Esophagus squamous epithelium (tissue), 5 donors: ENCODE results near the gene NAB2. TPM values are rescaled to one million over a fixed set of nuclear protein-coding genes. Genes with fewer than 3 reads are reported as not detected.

ENCODE experiments used
- DNase-seq: peaks from one replicate; lab custom pipeline; 2025; lab: John Stamatoyannopoulos, UW
- H3K27ac ChIP-seq, 4 donors: fragments of 200-600 bp; sonication (generic); one replicate each; pipeline ENCODE4 v1.5.1; 2016 to 2019; ENCODE audit warnings: mild to moderate bottlenecking in 1 of 4
- H3K27me3 ChIP-seq, 4 donors: fragments of 200-600 bp; sonication (generic); 1 replicate in 3 of 4; 2 replicates in 1 of 4; pipeline versions ENCODE4 v1.5.1 to v1.6.0; 2017 to 2021; ENCODE audit warnings: antibody characterized with exemption in 1 of 4
- H3K36me3 ChIP-seq, 3 donors: fragments of 200-600 bp; sonication (generic); one replicate each; pipeline ENCODE4 v1.5.1; 2016 to 2019
- H3K4me1 ChIP-seq, 3 donors: fragments of 200-600 bp; sonication (generic); one replicate each; pipeline ENCODE4 v1.5.1; 2017 to 2019
- H3K4me3 ChIP-seq, 4 donors: fragments of 200-600 bp; sonication (generic); 1 replicate in 3 of 4; 2 replicates in 1 of 4; pipeline ENCODE4 v1.5.1; 2016 to 2019; ENCODE audit warnings: mild to moderate bottlenecking in 2 of 4, moderate library complexity in 1 of 4
- H3K9me3 ChIP-seq, 3 donors: fragments of 200-600 bp; sonication (generic); one replicate each; pipeline ENCODE4 v1.5.1; 2016 to 2019
- POLR2A ChIP-seq, 4 donors: fragments of 450-650 bp; IDR thresholded peaks; one replicate each; pipeline ENCODE4 v1.6.1; 2017; ENCODE audit warnings: antibody characterized with exemption in 4 of 4, mild to moderate bottlenecking in 4 of 4, moderate library complexity in 3 of 4
- WGBS, 2 donors: methylation state at CpG; one replicate each; pipeline ENCODE4 v1.1.5; 2018; 5-methylcytosine and 5-hydroxymethylcytosine counted together
- intact Hi-C: fragments of 100-400 bp; cut with DNase I; formaldehyde crosslinking; loops from one replicate; pipeline ENCODE4 v1.15.0; 2022
- total RNA-seq, 4 donors: library from RNA; depleted of rRNA; stranded (reverse); fragments of >200 nt; gene quantifications; one replicate each; pipeline ENCODE4 v1.1.0, GENCODE V29; 2016
- TF ChIP-seq, protein P1 (sequence below), 6 experiments: fragments of 450-650 bp in 4 of 6; fragments of 200-600 bp in 2 of 6; sonication (generic) in 2 of 6; IDR thresholded peaks; one replicate each; pipeline ENCODE4 v1.5.1; 2016 to 2019; ENCODE audit warnings: antibody characterized with exemption in 6 of 6, mild to moderate bottlenecking in 4 of 6, moderate library complexity in 4 of 6
- donor health status: DM: yes; HTN: yes; CAD: no.

Gene NAB2
- total RNA-seq, 4 donors from 2014 or later: 9.1 to 25.2 (median 13.3) TPM

DNA sequence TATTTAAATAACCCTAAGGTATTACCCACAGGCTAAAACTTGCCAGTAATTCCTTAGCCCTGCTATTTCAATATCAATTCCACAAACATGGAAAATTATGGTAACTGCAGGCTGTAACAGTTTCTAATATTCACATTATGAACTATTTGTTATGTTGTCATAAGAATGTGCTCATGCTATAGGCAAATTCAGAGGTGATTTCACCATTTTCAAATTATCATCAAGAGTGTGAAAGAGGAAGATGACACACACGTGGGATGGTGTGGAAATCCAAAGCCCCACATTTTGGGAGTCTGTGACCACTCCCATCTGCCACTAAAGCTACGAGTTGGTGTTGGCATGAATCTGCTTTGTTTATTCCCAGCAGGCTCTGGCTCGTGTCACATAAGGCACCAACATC is 33.1 kb upstream of the NAB2 start:
- Histone ChIP-seq H3K27me3 (no peaks in the 10 kb centered on the region), H3K4me3 (no peak overlapping the region), H3K4me1 (no peaks in the 10 kb centered on the region), H3K27ac (no peak overlapping the region), H3K36me3 (peaks cover 7 to 44% (median 13%) of the 10 kb centered on the region in 3 donors), H3K9me3 (no peaks in the 10 kb centered on the region)
- intact Hi-C loops: no loop called here
- TF ChIP-seq, protein P1, sequence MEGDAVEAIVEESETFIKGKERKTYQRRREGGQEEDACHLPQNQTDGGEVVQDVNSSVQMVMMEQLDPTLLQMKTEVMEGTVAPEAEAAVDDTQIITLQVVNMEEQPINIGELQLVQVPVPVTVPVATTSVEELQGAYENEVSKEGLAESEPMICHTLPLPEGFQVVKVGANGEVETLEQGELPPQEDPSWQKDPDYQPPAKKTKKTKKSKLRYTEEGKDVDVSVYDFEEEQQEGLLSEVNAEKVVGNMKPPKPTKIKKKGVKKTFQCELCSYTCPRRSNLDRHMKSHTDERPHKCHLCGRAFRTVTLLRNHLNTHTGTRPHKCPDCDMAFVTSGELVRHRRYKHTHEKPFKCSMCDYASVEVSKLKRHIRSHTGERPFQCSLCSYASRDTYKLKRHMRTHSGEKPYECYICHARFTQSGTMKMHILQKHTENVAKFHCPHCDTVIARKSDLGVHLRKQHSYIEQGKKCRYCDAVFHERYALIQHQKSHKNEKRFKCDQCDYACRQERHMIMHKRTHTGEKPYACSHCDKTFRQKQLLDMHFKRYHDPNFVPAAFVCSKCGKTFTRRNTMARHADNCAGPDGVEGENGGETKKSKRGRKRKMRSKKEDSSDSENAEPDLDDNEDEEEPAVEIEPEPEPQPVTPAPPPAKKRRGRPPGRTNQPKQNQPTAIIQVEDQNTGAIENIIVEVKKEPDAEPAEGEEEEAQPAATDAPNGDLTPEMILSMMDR (IDR thresholded peaks at IDR 0.05): no peak
- no peak for TF ChIP-seq POLR2A (IDR thresholded peaks at IDR 0.05)
- 23 to 46% methylated on average over 3 of the region's 3 CpGs for WGBS, 2 donors
- no peak for DNase-seq

DNA sequence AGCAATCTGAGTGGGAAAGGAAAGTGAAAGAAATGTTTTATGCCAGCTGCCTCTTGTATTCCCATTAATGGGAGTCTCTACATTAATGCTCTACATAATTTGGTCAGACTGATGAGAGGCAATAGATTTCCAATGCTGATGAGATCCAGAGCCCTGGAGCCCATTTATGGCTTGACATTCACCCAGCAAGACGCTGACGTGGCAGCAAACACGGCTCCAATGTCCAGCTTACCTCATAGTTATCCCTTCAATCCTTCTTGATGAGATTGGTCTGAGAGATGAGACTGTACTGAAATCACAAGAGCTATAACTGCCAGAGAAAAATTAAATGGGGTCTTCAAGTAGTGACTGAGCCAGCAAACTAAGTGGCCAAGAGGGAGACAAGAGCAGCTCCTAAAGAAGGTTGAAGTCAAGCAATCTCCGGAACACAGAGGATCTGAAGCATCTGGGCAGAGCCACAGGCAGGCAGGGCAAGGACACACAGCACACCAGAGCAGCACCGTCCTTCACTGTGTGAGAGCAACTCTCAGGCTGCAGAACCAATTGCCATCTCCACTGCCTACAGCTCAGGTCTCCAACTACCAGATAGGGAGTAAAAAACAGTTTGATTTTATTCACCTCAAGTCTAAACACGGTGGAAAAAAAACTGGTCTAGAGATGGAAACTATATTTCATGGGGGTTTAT is 31.7 kb upstream of the NAB2 start:
- H3K4me1 ChIP-seq: no peaks in the 10 kb centered on the region
- no peaks in the 10 kb centered on the region for H3K27me3 ChIP-seq
- DNase-seq: no peak
- 81 to 91% methylated on average over 6 of the region's 6 CpGs for WGBS, 2 donors
- H3K36me3 ChIP-seq: peaks cover 7 to 46% (median 13%) of the 10 kb centered on the region in 3 donors
- no peaks in the 10 kb centered on the region for H3K9me3 ChIP-seq
- peak overlapping the region in 2 of 4 donors; percentile 10 to 16 for H3K27ac ChIP-seq
- intact Hi-C loops: no loop called here
- H3K4me3 ChIP-seq: no peak overlapping the region
- TF ChIP-seq, protein P1 (IDR thresholded peaks at IDR 0.05): no peak
- no peak for TF ChIP-seq POLR2A (IDR thresholded peaks at IDR 0.05)

DNA sequence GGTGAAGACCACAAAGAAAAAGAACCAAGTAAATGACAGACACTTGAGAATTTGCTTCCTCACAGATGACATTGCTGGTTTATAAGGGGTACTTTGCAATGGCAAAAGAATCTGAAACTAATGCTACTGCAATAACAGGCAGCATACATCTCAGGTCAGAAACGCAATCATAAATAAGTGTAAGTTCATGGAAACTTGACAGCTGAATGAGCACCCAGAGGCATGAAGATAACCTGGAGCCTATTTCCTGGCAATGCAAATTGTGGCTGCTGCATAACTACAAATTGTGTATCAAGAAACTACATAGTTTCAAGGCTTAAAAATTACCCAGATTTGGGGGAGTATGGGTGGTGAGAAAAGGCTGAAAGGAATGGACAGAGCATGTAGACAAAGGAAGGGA is 30.5 kb upstream of the NAB2 start:
- TF ChIP-seq, protein P1 (IDR thresholded peaks at IDR 0.05): no peak
- TF ChIP-seq POLR2A (IDR thresholded peaks at IDR 0.05): no peak
- no peaks in the 10 kb centered on the region for H3K9me3 ChIP-seq
- H3K27ac ChIP-seq: no peak overlapping the region
- intact Hi-C loops: no loop called here
- H3K4me1 ChIP-seq: no peaks in the 10 kb centered on the region
- WGBS, 2 donors: 94 to 95% methylated on average over 1 of the region's 1 CpG
- peaks cover 7 to 47% (median 13%) of the 10 kb centered on the region in 3 donors for H3K36me3 ChIP-seq
- no peak for DNase-seq
- H3K4me3 ChIP-seq: no peak overlapping the region
- H3K27me3 ChIP-seq: no peaks in the 10 kb centered on the region

DNA sequence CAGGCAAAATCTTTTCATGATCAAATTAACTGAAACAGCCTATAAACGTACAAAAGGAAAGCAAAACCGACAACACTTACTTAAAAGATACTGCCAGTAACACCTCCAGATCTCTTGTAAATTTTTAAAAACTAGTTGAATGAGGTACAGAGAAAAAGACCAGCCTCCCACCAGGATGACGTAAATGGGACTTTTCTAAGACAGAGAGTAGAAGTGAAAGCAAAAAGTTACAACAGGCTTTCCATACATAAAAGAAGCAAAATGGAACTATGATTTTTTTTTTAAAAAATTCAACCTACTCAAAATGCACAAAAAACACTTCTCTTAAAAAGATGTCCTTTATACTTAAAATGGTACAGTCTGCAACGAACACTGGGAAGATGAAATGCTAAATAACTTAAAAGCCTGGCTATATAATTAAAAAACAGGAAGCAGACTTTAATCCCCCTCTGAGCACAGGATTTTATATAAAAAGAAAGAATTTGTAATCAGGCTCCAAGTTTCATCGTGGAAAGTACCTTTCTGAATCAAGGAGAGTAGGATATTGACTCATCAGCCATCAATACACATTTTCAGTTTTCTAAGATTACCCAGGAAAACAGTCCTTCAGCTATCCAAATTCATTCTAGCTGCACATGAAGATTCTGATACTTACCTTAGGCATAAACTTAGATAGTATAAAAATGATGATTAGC is 24.8 kb upstream of the NAB2 start:
- Histone ChIP-seq H3K9me3 (no peaks in the 10 kb centered on the region), H3K4me1 (peaks cover 0 to 10% (median 0%) of the 10 kb centered on the region in 3 donors), H3K27me3 (no peaks in the 10 kb centered on the region), H3K27ac (peak overlapping the region in 1 of 4 donors; percentile 58), H3K4me3 (no peak overlapping the region), H3K36me3 (peaks cover 5 to 41% (median 6%) of the 10 kb centered on the region in 3 donors)
- WGBS, 2 donors: 19 to 23% methylated on average over 5 of the region's 5 CpGs
- DNase-seq: no peak
- TF ChIP-seq POLR2A (IDR thresholded peaks at IDR 0.05): no peak
- TF ChIP-seq, protein P1 (IDR thresholded peaks at IDR 0.05): no peak
- intact Hi-C loops: loop anchor here (5.0 to 10.0 kb wide), 2 partner anchors 57 to 299 kb away; partner anchors contain the start of genes HSD17B6 and ZBTB39

DNA sequence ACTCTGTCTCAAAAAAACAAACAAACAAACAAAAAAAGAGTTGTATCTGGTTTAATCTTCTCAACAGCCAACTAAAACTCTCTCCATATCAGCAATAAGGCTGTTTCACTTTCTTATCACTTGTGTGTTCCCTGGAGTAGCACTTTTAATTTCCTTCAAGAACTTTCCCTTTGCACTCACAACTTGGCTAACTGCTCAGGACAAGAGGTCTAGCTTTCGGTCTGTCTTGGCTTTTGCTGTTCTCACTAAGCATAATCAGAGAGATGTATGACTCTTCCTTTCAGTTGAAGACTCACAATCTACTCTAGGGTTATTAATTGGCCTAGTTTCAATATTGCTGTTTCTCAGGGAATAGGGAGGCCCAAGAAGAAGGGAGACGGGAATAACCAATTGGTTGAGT is 22.7 kb upstream of the NAB2 start:
- Histone ChIP-seq H3K4me1 (peaks cover 0 to 20% (median 4%) of the 10 kb centered on the region in 3 donors), H3K9me3 (no peaks in the 10 kb centered on the region), H3K27ac (no peak overlapping the region), H3K4me3 (no peak overlapping the region), H3K27me3 (no peaks in the 10 kb centered on the region), H3K36me3 (peaks cover 0 to 33% (median 0%) of the 10 kb centered on the region in 3 donors)
- no peak for DNase-seq
- intact Hi-C loops: loop anchor here (5.0 to 10.0 kb wide), 2 partner anchors 121 to 301 kb away; partner anchors contain the start of gene HSD17B6
- 80 to 90% methylated on average over 2 of the region's 2 CpGs for WGBS, 2 donors
- TF ChIP-seq, protein P1 (IDR thresholded peaks at IDR 0.05): no peak
- no peak for TF ChIP-seq POLR2A (IDR thresholded peaks at IDR 0.05)
